Activated CD8-positive, alpha-beta memory T cell treated with anti-CD3 and anti-CD28 coated beads, Interleukin-2, amount 50 U/mL, for 48 hours (primary cell): ENCODE data around the gene GUF1.
"Not testable (repeated sequence)": the region's sequence is repeated elsewhere in the genome, so short reads cannot be mapped to it uniquely, and the experiment has no call there.

Experiments used
- DNase-seq: peaks from one replicate; pipeline ENCODE4 v3.0.0-alpha.2; 2020

GUF1 gene

GRCh38 chr4:44713125-44713524 lies 34.9 kb downstream of the GUF1 start:
- DNase-seq: no peak

DNA sequence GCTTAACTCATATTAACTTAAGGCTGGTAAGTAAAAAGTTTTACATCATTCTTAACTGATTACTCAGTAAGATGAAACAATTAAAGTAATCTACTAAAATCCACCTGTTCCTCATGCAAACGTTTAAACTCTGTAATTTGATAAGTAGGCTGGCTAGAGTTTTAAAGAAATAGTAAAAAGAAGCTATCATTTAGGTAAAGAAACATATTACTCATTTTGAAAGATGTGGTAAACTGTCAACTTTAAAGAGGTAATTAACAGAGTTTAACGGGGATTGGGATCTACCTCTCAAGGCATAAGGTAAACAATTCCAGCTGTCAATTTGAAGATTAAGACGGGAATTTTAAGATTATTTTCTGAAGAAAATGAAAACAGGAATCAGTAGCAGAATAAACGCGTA lies 38.4 kb downstream of the GUF1 start:
- DNase-seq: no peak

DNA sequence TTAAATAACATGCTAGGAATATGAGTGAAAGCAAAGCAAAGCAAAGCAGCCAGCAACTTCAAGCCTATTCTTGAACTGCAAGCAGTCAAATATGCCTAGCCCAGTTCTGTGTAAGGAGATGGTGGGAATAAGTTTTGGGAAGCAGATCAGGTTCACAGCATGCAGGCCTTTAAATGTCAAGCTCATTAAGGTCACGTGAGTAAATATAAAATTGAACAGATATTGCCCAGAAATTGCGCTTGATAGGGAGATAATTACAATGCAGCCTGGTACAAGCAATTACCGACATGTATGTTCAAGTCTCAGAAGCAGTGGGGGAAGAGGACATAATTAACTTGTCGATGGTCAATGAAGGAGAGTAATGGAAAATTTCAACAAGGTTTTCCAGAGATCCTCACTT lies 42.2 kb downstream of the GUF1 start:
- no peak for DNase-seq

GRCh38 chr4:44722001-44722400 lies 43.8 kb downstream of the GUF1 start:
- DNase-seq: no peak

GRCh38 chr4:44725166-44725565 lies 46.9 kb downstream of the GUF1 start:
- no peak for DNase-seq

DNA sequence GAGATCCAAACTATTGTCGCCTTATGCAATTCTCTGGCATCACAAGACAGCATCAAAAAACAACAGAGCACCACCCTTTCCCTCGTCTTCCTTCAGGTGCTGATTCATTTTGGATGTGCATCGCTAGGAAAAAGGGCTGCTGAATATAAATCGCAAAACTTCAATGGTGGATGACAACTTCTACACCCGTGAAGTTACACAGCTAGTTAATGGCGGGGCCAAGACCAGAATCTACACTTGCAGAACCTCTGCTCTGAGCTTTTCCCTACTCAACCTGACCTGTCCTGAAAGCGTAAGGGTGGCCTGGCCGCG lies 47.5 kb downstream of the GUF1 start:
- no peak for DNase-seq

DNA sequence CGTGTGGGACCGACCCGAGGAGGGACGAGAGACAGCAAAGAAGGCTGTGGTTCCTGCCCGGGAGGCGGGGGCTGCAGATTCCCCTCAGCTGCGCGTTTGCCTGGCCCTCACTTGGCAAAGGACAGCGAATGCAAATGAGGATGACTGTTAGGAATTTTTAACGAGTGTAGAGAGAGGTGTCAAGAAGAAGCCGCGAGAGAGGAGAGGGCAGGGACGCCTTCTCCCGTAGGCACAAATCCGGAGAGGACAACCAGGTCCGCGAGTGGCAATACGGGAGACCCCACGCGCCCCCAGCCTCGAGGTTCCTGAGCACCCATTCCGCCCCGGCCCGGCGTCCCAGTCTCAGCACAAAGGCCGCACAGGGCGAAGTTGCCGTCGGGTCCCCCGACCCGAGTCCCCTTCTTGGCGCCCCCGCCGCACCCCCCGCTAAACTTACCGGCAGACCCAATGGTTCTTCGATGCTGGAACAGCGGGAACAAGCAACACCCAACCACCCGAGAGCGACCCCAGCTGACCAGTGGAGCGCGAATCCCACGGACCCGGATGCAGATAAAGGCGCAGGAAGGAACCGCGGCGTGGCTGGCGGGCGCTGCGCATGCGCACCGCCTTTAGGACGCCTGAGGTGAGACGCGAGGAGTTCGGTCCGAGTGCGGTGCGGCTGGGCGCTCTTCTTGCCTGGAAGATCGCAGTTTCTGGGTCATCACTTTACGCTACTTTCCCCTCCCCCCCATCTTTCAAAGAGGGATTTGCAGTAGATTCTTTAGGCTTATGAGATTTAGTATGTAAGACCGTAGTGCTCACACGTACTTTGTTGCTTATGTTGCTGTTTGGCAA lies 48.0 kb downstream of the GUF1 start, which contains the start of gene GNPDA2:
TSS of gene GNPDA2 (minus strand) at position 519 of the 834 bp plus-strand sequence. CDS start 4,349 bp downstream, outside the sequence.
- DNase-seq: peak; percentile 89

- no peak for DNase-seq
Measured at GRCh38 chr4:44727471-44727870, 49.3 kb downstream of the GUF1 start.

GRCh38 chr4:44728694-44729093 lies 50.5 kb downstream of the GUF1 start:
- not testable (repeated sequence) for DNase-seq

- no peak for DNase-seq
Measured at GRCh38 chr4:44736900-44737299, 58.7 kb downstream of the GUF1 start.

DNA sequence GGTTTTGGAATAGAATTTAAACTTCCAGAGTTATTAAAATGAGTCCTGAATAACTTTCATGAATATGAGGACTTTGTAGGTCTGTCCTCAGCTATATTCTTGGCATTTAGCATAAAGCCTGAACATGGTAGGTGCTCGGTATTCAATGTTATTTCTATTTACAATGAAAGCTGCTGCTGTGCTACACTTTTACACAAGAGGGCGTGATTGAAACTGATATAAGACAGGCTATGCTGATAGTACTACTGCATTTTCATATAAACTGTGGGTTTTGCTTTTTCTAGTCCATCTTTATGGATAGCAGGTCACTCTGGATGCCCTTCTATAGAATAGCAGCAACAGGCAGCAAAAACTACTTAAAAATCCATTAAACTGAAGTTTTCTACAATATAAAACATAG lies 60.4 kb downstream of the GUF1 start:
- no peak for DNase-seq

GRCh38 chr4:44740201-44740600 lies 62.0 kb downstream of the GUF1 start:
- no peak for DNase-seq
